Skeletal muscle tissue (tissue), 4 donors: Measurements from ENCODE around the gene IER5. TPM values are rescaled to one million over a fixed set of nuclear protein-coding genes. Genes with fewer than 3 reads are reported as not detected.

Source experiments
- H3K27ac ChIP-seq: one replicate; pipeline ENCODE4 v1.7.0; 2013; ENCODE audit warnings: mild to moderate bottlenecking, low read depth, low read length, inconsistent platforms
- H3K27me3 ChIP-seq, 3 donors: one replicate each; pipeline ENCODE4 v1.7.0; 2013; ENCODE audit warnings: low read length in 3 of 3; ENCODE audit not compliant: control insufficient read depth in 3 of 3, insufficient read depth in 3 of 3
- H3K36me3 ChIP-seq, 3 donors: one replicate each; pipeline ENCODE4 v1.7.0; 2013; ENCODE audit warnings: low read length in 3 of 3; ENCODE audit not compliant: control insufficient read depth in 3 of 3, insufficient read depth in 3 of 3
- H3K4me1 ChIP-seq, 3 donors: one replicate each; pipeline ENCODE4 v1.7.0; 2013; ENCODE audit warnings: low read length in 3 of 3, mild to moderate bottlenecking in 3 of 3; ENCODE audit not compliant: control insufficient read depth in 3 of 3, insufficient read depth in 3 of 3
- H3K4me3 ChIP-seq, 3 donors: one replicate each; pipeline ENCODE4 v1.7.0; 2013; ENCODE audit warnings: low read length in 3 of 3
- H3K9ac ChIP-seq, 3 donors: one replicate each; pipeline ENCODE4 v1.7.0; 2013; ENCODE audit warnings: low read length in 3 of 3, mild to moderate bottlenecking in 3 of 3, moderate library complexity in 2 of 3, low read depth in 1 of 3
- H3K9me3 ChIP-seq, 3 donors: one replicate each; pipeline ENCODE4 v1.7.0; 2013; ENCODE audit warnings: low read length in 3 of 3; ENCODE audit not compliant: control insufficient read depth in 3 of 3
- total RNA-seq: library from RNA; depleted of rRNA; stranded (reverse); fragments of >200 nt; gene quantifications from one replicate; pipeline ENCODE4 v1.2.3, GENCODE V29; 2014
- donor health status: Osteomylitis.

The IER5 gene
- total RNA-seq, 1 donor from 2014 or later, result 11.0 TPM

GRCh38 chr1:181075766-181076350, 12.6 kb upstream of the IER5 start:
- Histone ChIP-seq H3K4me1 (peaks cover 0 to 6% (median 3%) of the 10 kb centered on the region in 3 donors), H3K27ac (no peak overlapping the region), H3K9ac (no peak overlapping the region), H3K4me3 (no peak overlapping the region), H3K27me3 (no peaks in the 10 kb centered on the region), H3K9me3 (no peaks in the 10 kb centered on the region), H3K36me3 (no peaks in the 10 kb centered on the region)

GRCh38 chr1:181076852-181077251, 11.6 kb upstream of the IER5 start:
- no peaks in the 10 kb centered on the region for H3K9me3 ChIP-seq
- no peak overlapping the region for H3K27ac ChIP-seq
- no peak overlapping the region for H3K4me3 ChIP-seq
- peaks cover 0 to 6% (median 3%) of the 10 kb centered on the region in 3 donors for H3K4me1 ChIP-seq
- H3K9ac ChIP-seq, result no peak overlapping the region
- H3K36me3 ChIP-seq, result no peaks in the 10 kb centered on the region
- no peaks in the 10 kb centered on the region for H3K27me3 ChIP-seq

- no peak overlapping the region for H3K27ac ChIP-seq
- peaks cover 0 to 6% (median 3%) of the 10 kb centered on the region in 3 donors for H3K4me1 ChIP-seq
- H3K27me3 ChIP-seq, result no peaks in the 10 kb centered on the region
- H3K9ac ChIP-seq, result no peak overlapping the region
- H3K9me3 ChIP-seq, result no peaks in the 10 kb centered on the region
- no peaks in the 10 kb centered on the region for H3K36me3 ChIP-seq
- no peak overlapping the region for H3K4me3 ChIP-seq
These were observed 10.8 kb upstream of the IER5 start for GRCh38 chr1:181077576-181078242.

- Histone ChIP-seq H3K27me3 (no peaks in the 10 kb centered on the region), H3K4me1 (peaks cover 3 to 11% (median 4%) of the 10 kb centered on the region in 3 donors), H3K4me3 (no peak overlapping the region), H3K27ac (no peak overlapping the region), H3K9me3 (no peaks in the 10 kb centered on the region), H3K9ac (no peak overlapping the region), H3K36me3 (no peaks in the 10 kb centered on the region)
These were observed 9.1 kb upstream of the IER5 start for GRCh38 chr1:181079382-181079781.

- H3K9ac ChIP-seq, result no peak overlapping the region
- no peak overlapping the region for H3K27ac ChIP-seq
- no peaks in the 10 kb centered on the region for H3K36me3 ChIP-seq
- no peaks in the 10 kb centered on the region for H3K9me3 ChIP-seq
- H3K4me1 ChIP-seq, result peaks cover 3 to 14% (median 5%) of the 10 kb centered on the region in 3 donors
- no peak overlapping the region for H3K4me3 ChIP-seq
- no peaks in the 10 kb centered on the region for H3K27me3 ChIP-seq
These were observed 8.6 kb upstream of the IER5 start for GRCh38 chr1:181079920-181080319.

- Histone ChIP-seq H3K9ac (no peak overlapping the region), H3K4me3 (no peak overlapping the region), H3K4me1 (peaks cover 3 to 14% (median 5%) of the 10 kb centered on the region in 3 donors), H3K9me3 (no peaks in the 10 kb centered on the region), H3K36me3 (no peaks in the 10 kb centered on the region), H3K27ac (no peak overlapping the region), H3K27me3 (no peaks in the 10 kb centered on the region)
These were observed 7.9 kb upstream of the IER5 start for GRCh38 chr1:181080556-181080955.

- H3K4me1 ChIP-seq, result peaks cover 3 to 14% (median 5%) of the 10 kb centered on the region in 3 donors
- no peak overlapping the region for H3K4me3 ChIP-seq
- H3K36me3 ChIP-seq, result no peaks in the 10 kb centered on the region
- H3K27ac ChIP-seq, result no peak overlapping the region
- no peaks in the 10 kb centered on the region for H3K9me3 ChIP-seq
- H3K9ac ChIP-seq, result no peak overlapping the region
- H3K27me3 ChIP-seq, result no peaks in the 10 kb centered on the region
These were observed 7.1 kb upstream of the IER5 start for GRCh38 chr1:181081395-181081794.

GRCh38 chr1:181083842-181084605, 4.5 kb upstream of the IER5 start:
- Histone ChIP-seq H3K27me3 (no peaks in the 10 kb centered on the region), H3K4me3 (no peak overlapping the region), H3K36me3 (no peaks in the 10 kb centered on the region), H3K9ac (no peak overlapping the region), H3K4me1 (peaks cover 6 to 19% (median 14%) of the 10 kb centered on the region in 3 donors), H3K9me3 (no peaks in the 10 kb centered on the region), H3K27ac (no peak overlapping the region)

GRCh38 chr1:181084606-181084969, 3.9 kb upstream of the IER5 start:
- no peaks in the 10 kb centered on the region for H3K27me3 ChIP-seq
- H3K27ac ChIP-seq, result no peak overlapping the region
- H3K4me1 ChIP-seq, result peaks cover 6 to 19% (median 14%) of the 10 kb centered on the region in 3 donors
- peaks cover 0 to 2% (median 0%) of the 10 kb centered on the region in 3 donors for H3K36me3 ChIP-seq
- no peaks in the 10 kb centered on the region for H3K9me3 ChIP-seq
- no peak overlapping the region for H3K9ac ChIP-seq
- no peak overlapping the region for H3K4me3 ChIP-seq

- no peaks in the 10 kb centered on the region for H3K27me3 ChIP-seq
- H3K4me1 ChIP-seq, result peaks cover 10 to 25% (median 14%) of the 10 kb centered on the region in 3 donors
- H3K36me3 ChIP-seq, result peaks cover 0 to 2% (median 0%) of the 10 kb centered on the region in 3 donors
- H3K27ac ChIP-seq, result no peak overlapping the region
- no peak overlapping the region for H3K9ac ChIP-seq
- no peak overlapping the region for H3K4me3 ChIP-seq
- no peaks in the 10 kb centered on the region for H3K9me3 ChIP-seq
These were observed 2.4 kb upstream of the IER5 start for GRCh38 chr1:181086091-181086490.
